Measurements from ENCODE around the gene PGAP6. TPM values are rescaled to one million over a fixed set of nuclear protein-coding genes. Genes with fewer than 3 reads are reported as not detected.

The PGAP6 gene
- total and polyA plus RNA-seq, 7 experiments from 2014 or later: 17.0 to 107 (median 52.4) TPM

GRCh38 chr16:397135-397661, 15.4 kb upstream of the PGAP6 start, which contains the start of gene NME4:
Gene NME4, plus strand, starts transcription at chr16:397199. Its CDS starts 24 bp downstream, at chr16:397223.
- H3K9me3 ChIP-seq (ENCODE audit: control insufficient read depth in 2 of 3, low read length in 3 of 3): no peaks in the 10 kb centered on the region
- Mint-ChIP-seq H3K4me3 (peak within 1 kb of the TSS; percentile 83 to 94 (median 89)), H3K9me3 (no peaks in the 10 kb centered on the region), H3K27me3 (peaks cover 0 to 12% (median 0%) of the 10 kb centered on the region in 5 donors), H3K36me3 (no peaks in the 10 kb centered on the region), H3K27ac (peak within 1 kb of the TSS; percentile 82 to 97 (median 89)), H3K4me1 (peaks cover 15 to 38% (median 19%) of the 10 kb centered on the region in 7 donors)
- peak in 3 of 9 donors; percentile 25 to 43 (median 42) for DNase-seq
- no peak for ATAC-seq
- H3K27me3 ChIP-seq (ENCODE audit: control insufficient read depth in 2 of 2, insufficient read depth in 2 of 2, low read length in 2 of 2): no peaks in the 10 kb centered on the region
- H3K27ac ChIP-seq (ENCODE audit: low read depth, low read length): peak within 1 kb of the TSS; percentile 61
- H3K4me3 ChIP-seq (ENCODE audit: low read length): peak within 1 kb of the TSS; percentile 44
- H3K36me3 ChIP-seq (ENCODE audit: control insufficient read depth in 2 of 3, insufficient read depth in 3 of 3, low read length in 3 of 3): no peaks in the 10 kb centered on the region
- intact Hi-C loops (cut with micrococcal nuclease): loop anchor here in 1 of 2 donors (1.0 kb wide), 1 partner anchor 15 kb away; no protein-coding TSS in a partner anchor
- CTCF ChIA-PET: no interaction called here
- H3K4me1 ChIP-seq (ENCODE audit: control insufficient read depth in 2 of 2, insufficient read depth in 2 of 2, low read length in 2 of 2): peaks cover 0 to 10% of the 10 kb centered on the region in 2 donors
- POLR2A ChIA-PET: interaction anchor here (10.9 kb wide), 1 partner anchor 15 kb away, joined by 120 read pairs; the partner anchor contains the start of gene PGAP6

GRCh38 chr16:396605-397004, 14.8 kb upstream of the PGAP6 start:
- Mint-ChIP-seq H3K9me3 (peaks cover 0 to 4% (median 0%) of the 10 kb centered on the region in 11 donors), H3K27ac (peak overlapping the region; percentile 82 to 97 (median 89)), H3K36me3 (peaks cover 0 to 4% (median 0%) of the 10 kb centered on the region in 5 donors), H3K27me3 (peaks cover 0 to 12% (median 0%) of the 10 kb centered on the region in 5 donors), H3K4me3 (peak overlapping the region; percentile 83 to 94 (median 89)), H3K4me1 (peaks cover 15 to 44% (median 19%) of the 10 kb centered on the region in 7 donors)
- ChIA-PET POLR2A (interaction anchor here (10.9 kb wide), 1 partner anchor 14 kb away, joined by 120 read pairs; the partner anchor contains the start of gene PGAP6), CTCF (no interaction called here)
- intact Hi-C loops (cut with micrococcal nuclease): loop anchor here in 1 of 2 donors (1.0 kb wide), 2 partner anchors 14 to 26 kb away; partner anchors contain the start of gene MRPL28
- Histone ChIP-seq H3K4me3 (ENCODE audit: low read length) (peak overlapping the region; percentile 44), H3K9me3 (ENCODE audit: control insufficient read depth in 2 of 3, low read length in 3 of 3) (no peaks in the 10 kb centered on the region), H3K27ac (ENCODE audit: low read depth, low read length) (peak overlapping the region; percentile 61), H3K27me3 (ENCODE audit: control insufficient read depth in 2 of 2, insufficient read depth in 2 of 2, low read length in 2 of 2) (no peaks in the 10 kb centered on the region), H3K4me1 (ENCODE audit: control insufficient read depth in 2 of 2, insufficient read depth in 2 of 2, low read length in 2 of 2) (peaks cover 4 to 10% of the 10 kb centered on the region in 2 donors), H3K36me3 (ENCODE audit: control insufficient read depth in 2 of 3, insufficient read depth in 3 of 3, low read length in 3 of 3) (no peaks in the 10 kb centered on the region)
- DNase-seq (peak in 1 of 9 donors; percentile 24), ATAC-seq (no peak)

GRCh38 chr16:396199-396598, 14.4 kb upstream of the PGAP6 start:
- Histone ChIP-seq H3K4me3 (ENCODE audit: low read length) (no peak overlapping the region), H3K9me3 (ENCODE audit: control insufficient read depth in 2 of 3, low read length in 3 of 3) (no peaks in the 10 kb centered on the region), H3K27ac (ENCODE audit: low read depth, low read length) (no peak overlapping the region), H3K27me3 (ENCODE audit: control insufficient read depth in 2 of 2, insufficient read depth in 2 of 2, low read length in 2 of 2) (no peaks in the 10 kb centered on the region), H3K4me1 (ENCODE audit: control insufficient read depth in 2 of 2, insufficient read depth in 2 of 2, low read length in 2 of 2) (peaks cover 4 to 10% of the 10 kb centered on the region in 2 donors), H3K36me3 (ENCODE audit: control insufficient read depth in 2 of 3, insufficient read depth in 3 of 3, low read length in 3 of 3) (no peaks in the 10 kb centered on the region)
- Mint-ChIP-seq H3K9me3 (peaks cover 0 to 4% (median 0%) of the 10 kb centered on the region in 11 donors), H3K4me3 (peak overlapping the region; percentile 83 to 94 (median 89)), H3K36me3 (peaks cover 0 to 4% (median 0%) of the 10 kb centered on the region in 5 donors), H3K27ac (peak overlapping the region in 8 of 9 donors; percentile 86 to 97 (median 90)), H3K27me3 (peaks cover 0 to 12% (median 0%) of the 10 kb centered on the region in 5 donors), H3K4me1 (peaks cover 15 to 44% (median 19%) of the 10 kb centered on the region in 7 donors)
- ChIA-PET POLR2A (interaction anchor here (0.6 to 10.9 kb wide), 2 partner anchors 14 to 265 kb away, joined by 5 to 120 read pairs; partner anchors contain the start of gene PGAP6), CTCF (interaction anchor here (1.9 kb wide), 1 partner anchor 13 kb away, joined by 7 read pairs; no protein-coding TSS in a partner anchor)
- no peak for ATAC-seq
- intact Hi-C loops (cut with micrococcal nuclease): loop anchor here in 1 of 2 donors (1.0 kb wide), 1 partner anchor 26 kb away; the partner anchor contains the start of gene MRPL28
- DNase-seq: no peak

DNA sequence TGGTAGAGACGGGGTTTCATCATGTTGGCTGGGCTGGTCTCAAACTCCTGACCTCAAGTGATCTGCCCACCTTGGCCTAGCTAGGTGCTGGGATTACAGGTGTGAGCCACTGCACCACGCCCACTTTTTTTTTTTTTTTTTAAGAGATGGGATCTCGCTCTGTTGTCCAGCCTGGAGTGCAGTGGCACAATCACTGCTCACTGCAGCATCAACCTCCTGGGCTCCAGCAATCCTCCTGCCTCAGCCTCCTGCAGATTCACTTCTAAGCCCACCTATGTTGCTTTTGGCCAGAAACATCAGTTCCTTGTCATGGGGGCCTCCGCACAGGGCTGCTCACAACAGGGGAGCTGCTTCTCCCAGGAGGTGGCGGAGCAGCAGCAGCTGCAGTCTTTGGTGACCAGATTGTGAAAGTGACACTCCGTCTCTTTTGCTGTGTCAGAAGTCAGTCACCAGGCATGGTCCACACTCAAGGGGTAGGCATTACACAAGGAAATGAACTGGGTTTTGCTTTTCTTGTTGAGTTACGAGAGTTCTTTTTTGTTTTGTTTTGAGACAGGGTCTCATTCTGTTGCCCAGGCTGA, 10.8 kb upstream of the PGAP6 start:
- no peak for DNase-seq
- intact Hi-C loops (cut with micrococcal nuclease): loop anchor here in 1 of 2 donors (1.0 kb wide), 2 partner anchors 9 to 103 kb away; partner anchors contain the start of gene DECR2
- H3K27ac ChIP-seq (ENCODE audit: low read depth, low read length): no peak overlapping the region

GRCh38 chr16:391885-392335, 10.1 kb upstream of the PGAP6 start:
- Histone ChIP-seq H3K27ac (ENCODE audit: low read depth, low read length) (no peak overlapping the region), H3K27me3 (ENCODE audit: control insufficient read depth in 2 of 2, insufficient read depth in 2 of 2, low read length in 2 of 2) (no peaks in the 10 kb centered on the region), H3K4me3 (ENCODE audit: low read length) (no peak overlapping the region), H3K36me3 (ENCODE audit: control insufficient read depth in 2 of 3, insufficient read depth in 3 of 3, low read length in 3 of 3) (no peaks in the 10 kb centered on the region), H3K4me1 (ENCODE audit: control insufficient read depth in 2 of 2, insufficient read depth in 2 of 2, low read length in 2 of 2) (peaks cover 4 to 6% of the 10 kb centered on the region in 2 donors), H3K9me3 (ENCODE audit: control insufficient read depth in 2 of 3, low read length in 3 of 3) (no peaks in the 10 kb centered on the region)
- Mint-ChIP-seq H3K4me1 (peaks cover 6 to 28% (median 12%) of the 10 kb centered on the region in 7 donors), H3K27me3 (peaks cover 0 to 12% (median 0%) of the 10 kb centered on the region in 5 donors), H3K27ac (peak overlapping the region in 5 of 9 donors; percentile 33 to 81 (median 71)), H3K9me3 (peaks cover 0 to 4% (median 0%) of the 10 kb centered on the region in 11 donors), H3K4me3 (no peak overlapping the region), H3K36me3 (peaks cover 0 to 4% (median 0%) of the 10 kb centered on the region in 5 donors)
- ChIA-PET CTCF (interaction anchor here (0.8 to 1.8 kb wide), 3 partner anchors 9 to 94 kb away, joined by 3 to 6 read pairs (median 3); partner anchors contain the start of gene DECR2), POLR2A (interaction anchor here (0.7 to 10.9 kb wide), 3 partner anchors 9 to 314 kb away, joined by 3 to 120 read pairs (median 11); partner anchors contain the start of genes DECR2 and PGAP6)
- DNase-seq: peak; percentile 47 to 71 (median 67)
- intact Hi-C loops (cut with micrococcal nuclease): loop anchor here in 1 of 2 donors (1.0 to 2.0 kb wide), 3 partner anchors 9 to 103 kb away; partner anchors contain the start of gene DECR2
- ATAC-seq: peak; percentile 92

More for the DNA sequence above, 10.8 kb upstream of the PGAP6 start:
- Histone ChIP-seq H3K4me3 (ENCODE audit: low read length) (no peak overlapping the region), H3K36me3 (ENCODE audit: control insufficient read depth in 2 of 3, insufficient read depth in 3 of 3, low read length in 3 of 3) (no peaks in the 10 kb centered on the region), H3K27me3 (ENCODE audit: control insufficient read depth in 2 of 2, insufficient read depth in 2 of 2, low read length in 2 of 2) (no peaks in the 10 kb centered on the region), H3K4me1 (ENCODE audit: control insufficient read depth in 2 of 2, insufficient read depth in 2 of 2, low read length in 2 of 2) (peaks cover 4 to 6% of the 10 kb centered on the region in 2 donors), H3K9me3 (ENCODE audit: control insufficient read depth in 2 of 3, low read length in 3 of 3) (no peaks in the 10 kb centered on the region)
- ChIA-PET POLR2A (interaction anchor here (2.0 to 10.9 kb wide), 2 partner anchors 9 to 10 kb away, joined by 11 to 120 read pairs; partner anchors contain the start of genes DECR2 and PGAP6), CTCF (interaction anchor here (0.7 to 1.8 kb wide), 4 partner anchors 8 to 94 kb away, joined by 3 to 6 read pairs (median 3); partner anchors contain the start of gene DECR2)
- Mint-ChIP-seq H3K36me3 (peaks cover 0 to 4% (median 0%) of the 10 kb centered on the region in 5 donors), H3K27me3 (peaks cover 0 to 12% (median 0%) of the 10 kb centered on the region in 5 donors), H3K27ac (peak overlapping the region in 4 of 9 donors; percentile 33 to 81 (median 70)), H3K9me3 (peaks cover 0 to 4% (median 0%) of the 10 kb centered on the region in 11 donors), H3K4me1 (peaks cover 6 to 28% (median 11%) of the 10 kb centered on the region in 7 donors), H3K4me3 (no peak overlapping the region)
- ATAC-seq: peak; percentile 70

- peaks cover 0 to 4% (median 0%) of the 10 kb centered on the region in 11 donors for H3K9me3 Mint-ChIP-seq
- no peak for DNase-seq
- Histone ChIP-seq H3K27me3 (ENCODE audit: control insufficient read depth in 2 of 2, insufficient read depth in 2 of 2, low read length in 2 of 2) (no peaks in the 10 kb centered on the region), H3K4me1 (ENCODE audit: control insufficient read depth in 2 of 2, insufficient read depth in 2 of 2, low read length in 2 of 2) (peaks cover 0 to 4% of the 10 kb centered on the region in 2 donors), H3K4me3 (ENCODE audit: low read length) (no peak overlapping the region), H3K27ac (ENCODE audit: low read depth, low read length) (no peak overlapping the region), H3K9me3 (ENCODE audit: control insufficient read depth in 2 of 3, low read length in 3 of 3) (no peaks in the 10 kb centered on the region), H3K36me3 (ENCODE audit: control insufficient read depth in 2 of 3, insufficient read depth in 3 of 3, low read length in 3 of 3) (no peaks in the 10 kb centered on the region)
- no peak overlapping the region for H3K27ac Mint-ChIP-seq
- intact Hi-C loops (cut with micrococcal nuclease): loop anchor here in 1 of 2 donors (10.0 kb wide), 1 partner anchor 95 kb away; no protein-coding TSS in a partner anchor
- no peak overlapping the region for H3K4me3 Mint-ChIP-seq
- H3K36me3 Mint-ChIP-seq: peaks cover 0 to 4% (median 0%) of the 10 kb centered on the region in 5 donors
- no peak for ATAC-seq
- POLR2A ChIA-PET: interaction anchor here (1.2 kb wide), 1 partner anchor 12 kb away, joined by 7 read pairs; the partner anchor contains the start of gene DECR2
- no peaks in the 10 kb centered on the region for H3K27me3 Mint-ChIP-seq
- CTCF ChIA-PET: interaction anchor here (1.3 kb wide), 1 partner anchor 336 kb away, joined by 3 read pairs; no protein-coding TSS in a partner anchor
- H3K4me1 Mint-ChIP-seq: peaks cover 0 to 18% (median 5%) of the 10 kb centered on the region in 7 donors
Measured at GRCh38 chr16:389352-389751, 7.6 kb upstream of the PGAP6 start.
